ENCODE measurements around the gene MBD5.

DNA sequence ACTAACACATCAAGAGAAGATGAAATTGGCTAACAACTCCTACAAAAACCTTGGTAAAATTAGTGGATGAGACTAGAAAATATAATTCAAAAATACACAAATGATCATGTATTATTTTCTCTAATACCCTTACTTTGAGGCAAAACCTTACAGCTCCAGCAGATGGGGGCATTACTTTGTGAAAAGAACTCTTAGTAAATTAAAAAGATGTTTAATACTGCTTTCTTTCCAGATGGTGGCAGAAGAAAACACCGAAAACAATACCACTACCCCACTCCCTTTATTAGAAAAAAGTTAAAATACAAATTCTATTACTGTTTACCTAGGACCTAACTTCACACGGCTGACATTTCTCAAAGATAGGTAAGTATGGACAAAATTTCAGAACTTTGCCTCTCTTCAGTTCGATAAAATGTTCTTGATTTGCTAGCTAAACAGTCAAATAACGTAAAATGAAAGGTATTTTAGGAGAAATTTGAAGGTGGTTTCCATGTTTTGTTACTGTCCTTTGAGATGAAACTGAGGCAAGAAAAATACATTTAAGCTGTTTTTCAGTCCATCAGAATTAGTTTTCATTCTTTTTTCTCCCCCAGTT is 31.0 kb upstream of the MBD5 start:
- TF ChIP-seq CTCF (IDR thresholded peaks at IDR 0.05) (peak; percentile 96), EZH2 (IDR thresholded peaks at IDR 0.05; ENCODE audit: borderline replicate concordance, insufficient read depth, low read depth, low read length, poor library complexity, severe bottlenecking) (no peak)
